ENCODE data around the gene RTEL1. TPM values are rescaled to one million over a fixed set of nuclear protein-coding genes. Genes with fewer than 3 reads are reported as not detected.

Gene RTEL1
- total RNA-seq, 1 experiment from 2014 or later: 33.4 TPM

- Mint-ChIP-seq H3K36me3 (ENCODE audit: insufficient read depth in 1 of 3, low read depth in 3 of 3) (peaks cover 27 to 60% (median 55%) of the 10 kb centered on the region in 3 experiments), H3K9me3 (no peaks in the 10 kb centered on the region), H3K27ac (peak overlapping the region in 2 of 3 experiments; percentile 40 to 68; a peak in 4 of 7 replicates), H3K4me3 (peak overlapping the region in 1 of 2 experiments; percentile 42; a peak in 1 of 5 replicates), H3K4me1 (peaks cover 0 to 4% of the 10 kb centered on the region in 2 experiments; a peak in 1 of 4 replicates), H3K27me3 (ENCODE audit: low read depth) (no peaks in the 10 kb centered on the region)
- Histone ChIP-seq H3K27me3 (ENCODE audit: insufficient read depth, low read length) (no peaks in the 10 kb centered on the region; the same call in 1 of the 2 replicates), H3K14ac (ENCODE audit: insufficient read depth, low read length) (no peak overlapping the region), H3K79me2 (ENCODE audit: insufficient read depth, low read length) (no peaks in the 10 kb centered on the region), H3K4ac (ENCODE audit: low read depth, low read length) (no peak overlapping the region), H2BK12ac (ENCODE audit: insufficient read length, low read depth, low read length) (no peak overlapping the region), H3K4me1 (ENCODE audit: insufficient read depth, low read length) (no peaks in the 10 kb centered on the region), H3K23me2 (ENCODE audit: insufficient read length, low read depth, low read length, poor library complexity, severe bottlenecking) (no peaks in the 10 kb centered on the region), H3K23ac (ENCODE audit: insufficient read length, low read depth, low read length) (no peak overlapping the region), H3K56ac (ENCODE audit: insufficient read length, low read depth, low read length) (no peak overlapping the region), H2AK5ac (ENCODE audit: insufficient read length, low read length) (no peak overlapping the region), H2AFZ (ENCODE audit: low read length) (no peak overlapping the region), H3K9me3 (ENCODE audit: control insufficient read depth, low read depth, low read length) (no peaks in the 10 kb centered on the region), H4K91ac (ENCODE audit: insufficient read length, low read depth, low read length) (no peak overlapping the region), H3K4me2 (ENCODE audit: insufficient read depth, insufficient read length, low read length) (no peak overlapping the region), H4K20me1 (ENCODE audit: control insufficient read depth, insufficient read depth, insufficient read length) (no peaks in the 10 kb centered on the region), H3K9ac (ENCODE audit: extremely low read depth, insufficient read length, low read length) (no peak overlapping the region), H2BK5ac (ENCODE audit: insufficient read length, low read length) (no peak overlapping the region), H3K18ac (ENCODE audit: insufficient read length, low read depth, low read length) (no peak overlapping the region), H3T11ph (ENCODE audit: low read length) (no peak overlapping the region), H4K8ac (replicated peaks; ENCODE audit: insufficient read length, low read depth, low read length) (no peak overlapping the region), H3K27ac (ENCODE audit: insufficient read length, low read depth, low read length) (no peak overlapping the region), H2BK15ac (ENCODE audit: low read depth, low read length) (no peak overlapping the region), H3K79me1 (ENCODE audit: insufficient read depth, low read depth, low read length, poor library complexity, severe bottlenecking) (no peaks in the 10 kb centered on the region), H2BK120ac (ENCODE audit: low read depth, low read length, poor library complexity, severe bottlenecking) (no peak overlapping the region), H2BK20ac (ENCODE audit: low read depth, low read length, poor library complexity, severe bottlenecking) (no peak overlapping the region), H4K5ac (ENCODE audit: insufficient read length, low read depth, low read length) (no peak overlapping the region)
- no CpG with 5 or more reads among the region's 18 CpGs for WGBS (ENCODE audit: extremely low coverage, insufficient read length, low lambda C conversion rate)
- no peak for TF ChIP-seq CTCF (conservative IDR thresholded peaks at IDR 0.05)
- peak; percentile 72 for DNase-seq
Measured at GRCh38 chr20:63664861-63665594, 6.9 kb downstream of the RTEL1 start.
